Measurements from ENCODE around the gene GPR107. TPM values are rescaled to one million over a fixed set of nuclear protein-coding genes. Genes with fewer than 3 reads are reported as not detected.
A peak's percentile ranks its signal among the peaks of the same experiment; 100 is the strongest.

GPR107 gene
- total and polyA plus RNA-seq, 2 donors (not counting 1 experiment from before 2014, with no cell fraction given), result 10.4 to 28.1 TPM

GRCh38 chr9:130023994-130024596 is 29.6 kb upstream of the GPR107 start:
- 65% methylated on average over 2 of the region's 3 CpGs for WGBS (ENCODE audit: insufficient coverage)
- Histone ChIP-seq H4K20me1 (ENCODE audit: control insufficient read depth, insufficient read depth, low read length, poor library complexity, severe bottlenecking) (no peaks in the 10 kb centered on the region), H3K36me3 (replicated peaks in 1 of 2; ENCODE audit: control extremely low read depth in 1 of 2, control insufficient read depth in 1 of 2, extremely low read depth in 1 of 2, insufficient read depth in 2 of 2, low read length in 1 of 2) (peaks cover 0 to 8% of the 10 kb centered on the region in 2 experiments), H3K4me3 (ENCODE audit: control extremely low read depth in 1 of 5, extremely low read depth in 1 of 5, insufficient read depth in 1 of 5, low read depth in 2 of 5, low read length in 4 of 5) (peak overlapping the region in 1 of 5 experiments; percentile 45), H3K4me2 (replicated peaks; ENCODE audit: low read depth, low read length, poor library complexity, severe bottlenecking) (peak overlapping the region; percentile 72), H3K79me2 (ENCODE audit: control insufficient read depth, insufficient read depth, low read length) (peaks cover 100% of the 10 kb centered on the region), H2AFZ (ENCODE audit: insufficient read depth, low read depth, low read length, poor library complexity, severe bottlenecking) (no peak overlapping the region), H3K9me3 (ENCODE audit: control extremely low read depth in 1 of 3, control insufficient read depth in 2 of 3, insufficient read depth in 1 of 3, low read length in 2 of 3) (peaks cover 0 to 6% (median 0%) of the 10 kb centered on the region in 3 donors), H3K27me3 (replicated peaks in 1 of 4; ENCODE audit: control extremely low read depth in 1 of 4, control insufficient read depth in 3 of 4, insufficient read depth in 4 of 4, low read length in 3 of 4) (no peaks in the 10 kb centered on the region), H3K9ac (ENCODE audit: low read length) (peak overlapping the region; percentile 46), H3K4me1 (ENCODE audit: control insufficient read depth in 2 of 2, insufficient read depth in 2 of 2, low read length in 2 of 2) (peaks cover 80 to 87% of the 10 kb centered on the region in 2 donors), H3K27ac (ENCODE audit: low read length in 2 of 2) (peak overlapping the region; percentile 87 to 95)
- Mint-ChIP-seq H3K27me3 (no peaks in the 10 kb centered on the region), H3K9me3 (ENCODE audit: insufficient read depth) (no peaks in the 10 kb centered on the region), H3K4me1 (peaks cover 92% of the 10 kb centered on the region), H3K4me3 (peak overlapping the region; percentile 88), H3K27ac (peak overlapping the region; percentile 98)
- intact Hi-C loops (cut with micrococcal nuclease), result loop anchor here (2.0 to 5.0 kb wide), 3 partner anchors 15 to 37 kb away; no protein-coding TSS in a partner anchor
- DNase-seq, result no peak
- ATAC-seq (ENCODE audit: low read depth), result no peak
- POLR2A ChIA-PET, result interaction anchor here (1.0 to 3.5 kb wide), 9 partner anchors 8 to 35 kb away, joined by 5 to 20 read pairs (median 10); partner anchors contain the start of gene FNBP1
- CTCF ChIA-PET, result interaction anchor here (0.5 to 2.1 kb wide), 6 partner anchors 11 to 83 kb away, joined by 3 to 6 read pairs (median 5); no protein-coding TSS in a partner anchor
- TF ChIP-seq EZH2 (IDR thresholded peaks at IDR 0.05; ENCODE audit: borderline replicate concordance, insufficient read depth, low read depth, low read length, poor library complexity, severe bottlenecking), result no peak

- Histone ChIP-seq H2AFZ (ENCODE audit: insufficient read depth, low read depth, low read length, poor library complexity, severe bottlenecking) (no peak overlapping the region), H3K4me1 (ENCODE audit: control insufficient read depth in 2 of 2, insufficient read depth in 2 of 2, low read length in 2 of 2) (peaks cover 85 to 89% of the 10 kb centered on the region in 2 donors), H3K9me3 (ENCODE audit: control extremely low read depth in 1 of 3, control insufficient read depth in 2 of 3, insufficient read depth in 1 of 3, low read length in 2 of 3) (peaks cover 0 to 6% (median 0%) of the 10 kb centered on the region in 3 donors), H3K27ac (ENCODE audit: low read length in 2 of 2) (peak overlapping the region; percentile 87 to 95), H3K9ac (ENCODE audit: low read length) (no peak overlapping the region), H3K79me2 (ENCODE audit: control insufficient read depth, insufficient read depth, low read length) (peaks cover 100% of the 10 kb centered on the region), H3K4me3 (ENCODE audit: control extremely low read depth in 1 of 5, extremely low read depth in 1 of 5, insufficient read depth in 1 of 5, low read depth in 2 of 5, low read length in 4 of 5) (no peak overlapping the region), H4K20me1 (ENCODE audit: control insufficient read depth, insufficient read depth, low read length, poor library complexity, severe bottlenecking) (no peaks in the 10 kb centered on the region), H3K4me2 (replicated peaks; ENCODE audit: low read depth, low read length, poor library complexity, severe bottlenecking) (no peak overlapping the region), H3K36me3 (replicated peaks in 1 of 2; ENCODE audit: control extremely low read depth in 1 of 2, control insufficient read depth in 1 of 2, extremely low read depth in 1 of 2, insufficient read depth in 2 of 2, low read length in 1 of 2) (peaks cover 0 to 8% of the 10 kb centered on the region in 2 experiments), H3K27me3 (replicated peaks in 1 of 4; ENCODE audit: control extremely low read depth in 1 of 4, control insufficient read depth in 3 of 4, insufficient read depth in 4 of 4, low read length in 3 of 4) (no peaks in the 10 kb centered on the region)
- Mint-ChIP-seq H3K9me3 (ENCODE audit: insufficient read depth) (no peaks in the 10 kb centered on the region), H3K4me1 (peaks cover 92% of the 10 kb centered on the region), H3K27me3 (no peaks in the 10 kb centered on the region), H3K4me3 (peak overlapping the region; percentile 88), H3K27ac (peak overlapping the region; percentile 98)
- ChIA-PET POLR2A (interaction anchor here (1.0 to 3.4 kb wide), 5 partner anchors 10 to 18 kb away, joined by 5 to 20 read pairs (median 10); partner anchors contain the start of gene FNBP1), CTCF (interaction anchor here (0.9 to 2.1 kb wide), 3 partner anchors 10 to 16 kb away, joined by 5 read pairs; no protein-coding TSS in a partner anchor)
- TF ChIP-seq EZH2 (IDR thresholded peaks at IDR 0.05; ENCODE audit: borderline replicate concordance, insufficient read depth, low read depth, low read length, poor library complexity, severe bottlenecking), result no peak
- TF ChIP-seq CTCF (IDR thresholded peaks at IDR 0.05), result no peak
- intact Hi-C loops (cut with micrococcal nuclease), result loop anchor here (5.0 kb wide), 1 partner anchor 37 kb away; no protein-coding TSS in a partner anchor
- no peak for ATAC-seq (ENCODE audit: low read depth)
- no peak for DNase-seq
- WGBS (ENCODE audit: insufficient coverage), result no CpG with 5 or more reads among the region's 5 CpGs
These were observed 29.1 kb upstream of the GPR107 start for GRCh38 chr9:130024597-130024994.
